Neural cell (in vitro differentiated cells): ENCODE data around the gene PRR5L.

Source experiments
- EP300 ChIP-seq: fragments of 450-650 bp; conservative IDR thresholded peaks from 2 replicates; pipeline ENCODE4 v1.6.1; 2014; ENCODE audit warnings: antibody characterized with exemption, mild to moderate bottlenecking, moderate library complexity; ENCODE audit not compliant: poor library complexity, severe bottlenecking
- EZH2 ChIP-seq: fragments of 200-600, 300-800 bp; shearing (Covaris generic), sonication (generic); IDR thresholded peaks from 2 replicates; pipeline ENCODE4 v1.6.1; 2014; ENCODE audit warnings: antibody characterized with exemption, low read length, borderline replicate concordance, mild to moderate bottlenecking; ENCODE audit not compliant: insufficient read depth, poor library complexity, severe bottlenecking
- POLR2AphosphoS5 ChIP-seq: IDR thresholded peaks from 2 replicates; pipeline ENCODE4 v1.6.1; 2012
- TAF1 ChIP-seq: IDR thresholded peaks from 2 replicates; pipeline ENCODE4 v1.6.1; 2012; ENCODE audit warnings: low read depth
- TF ChIP-seq, protein P1 (sequence below): fragments of 450-650 bp; IDR thresholded peaks from 2 replicates; pipeline ENCODE4 v1.5.1; 2014; ENCODE audit warnings: antibody characterized with exemption, mild to moderate bottlenecking, moderate library complexity; ENCODE audit not compliant: poor library complexity, severe bottlenecking

DNA sequence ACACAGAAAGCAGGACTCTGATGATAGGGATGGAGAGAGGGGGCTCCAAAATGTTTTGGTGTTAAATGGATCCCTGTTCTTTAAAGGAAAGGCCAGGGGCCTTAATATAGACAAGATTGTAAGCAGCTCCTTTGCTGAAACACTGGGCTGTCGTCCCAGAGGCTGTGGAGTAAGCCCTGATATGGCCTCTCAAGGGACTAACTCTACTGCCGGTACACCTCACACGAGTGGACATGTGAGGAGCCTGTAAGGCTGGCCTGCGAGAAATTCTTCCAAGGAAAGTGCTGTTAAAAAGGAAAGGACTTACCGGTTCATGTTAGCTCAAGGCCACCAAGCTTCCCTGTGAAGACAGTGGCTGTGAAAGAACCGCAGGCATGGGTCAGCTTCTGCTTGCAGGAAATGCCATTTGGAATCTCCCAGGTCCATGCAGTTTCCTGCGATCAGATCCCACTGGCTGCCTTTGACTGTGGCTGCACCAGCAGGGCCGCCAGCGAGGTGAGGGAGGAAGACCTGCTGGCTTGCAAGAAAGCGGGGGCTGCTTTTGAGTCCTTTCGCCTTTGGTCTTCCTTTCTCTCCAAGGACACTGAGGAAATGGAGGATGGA is 106.6 kb downstream of the PRR5L start:
- TF ChIP-seq, protein P1, sequence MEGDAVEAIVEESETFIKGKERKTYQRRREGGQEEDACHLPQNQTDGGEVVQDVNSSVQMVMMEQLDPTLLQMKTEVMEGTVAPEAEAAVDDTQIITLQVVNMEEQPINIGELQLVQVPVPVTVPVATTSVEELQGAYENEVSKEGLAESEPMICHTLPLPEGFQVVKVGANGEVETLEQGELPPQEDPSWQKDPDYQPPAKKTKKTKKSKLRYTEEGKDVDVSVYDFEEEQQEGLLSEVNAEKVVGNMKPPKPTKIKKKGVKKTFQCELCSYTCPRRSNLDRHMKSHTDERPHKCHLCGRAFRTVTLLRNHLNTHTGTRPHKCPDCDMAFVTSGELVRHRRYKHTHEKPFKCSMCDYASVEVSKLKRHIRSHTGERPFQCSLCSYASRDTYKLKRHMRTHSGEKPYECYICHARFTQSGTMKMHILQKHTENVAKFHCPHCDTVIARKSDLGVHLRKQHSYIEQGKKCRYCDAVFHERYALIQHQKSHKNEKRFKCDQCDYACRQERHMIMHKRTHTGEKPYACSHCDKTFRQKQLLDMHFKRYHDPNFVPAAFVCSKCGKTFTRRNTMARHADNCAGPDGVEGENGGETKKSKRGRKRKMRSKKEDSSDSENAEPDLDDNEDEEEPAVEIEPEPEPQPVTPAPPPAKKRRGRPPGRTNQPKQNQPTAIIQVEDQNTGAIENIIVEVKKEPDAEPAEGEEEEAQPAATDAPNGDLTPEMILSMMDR, result no peak
- no peak for TF ChIP-seq TAF1
- no peak for TF ChIP-seq EZH2
- TF ChIP-seq EP300, result no peak
- TF ChIP-seq POLR2AphosphoS5, result no peak
